HCT116 (cell line): ENCODE results near the gene CARMIL1. TPM values are rescaled to one million over a fixed set of nuclear protein-coding genes. Genes with fewer than 3 reads are reported as not detected.

Experiments
- ATAC-seq: fragments of 200-7000 bp; cut with Tn5 transposase; 2 replicates; pipeline ENCODE4 v1.9.1; 2020; ENCODE audit warnings: mild to moderate bottlenecking, moderate library complexity
- BruUV-seq: library from RNA; stranded (reverse); fragments of 400-500 nt; replicated peaks from 2 replicates; lab custom pipeline; 2021; lab: Mats Ljungman, UMichigan
- CTCF ChIA-PET: fragments of 300-600 bp; sonication (Branson Sonifier 250); formaldehyde crosslinking; loops from one replicate; lab custom pipeline; 2021; ENCODE audit warnings: antibody characterized with exemption; lab: Charles Lee
- POLR2A ChIA-PET: fragments of 300-600, 350-600 bp; sonication (Branson Sonifier 250); formaldehyde crosslinking; loops from one replicate; lab custom pipeline; 2021; ENCODE audit warnings: antibody characterized with exemption; lab: Charles Lee
- RAD21 ChIA-PET, 2 experiments: fragments of 300-600 bp; sonication (Branson Sonifier 250); formaldehyde crosslinking; loops; one replicate each; lab custom pipeline; 2023; ENCODE audit warnings: low total read pairs in 2 of 2; ENCODE audit not compliant: uncharacterized antibody in 2 of 2, unreplicated experiment in 2 of 2, low non-redundant PET in 1 of 2; lab: Charles Lee
- DNase-seq: peaks from one replicate; pipeline ENCODE4 v3.0.0-alpha.2; 2010; ENCODE audit warnings: low read depth, low spot score
- H2AFZ ChIP-seq: fragments of 200-600 bp; shearing (Covaris generic), sonication (generic); 2 replicates; pipeline ENCODE4 v1.6.1; 2017; ENCODE audit warnings: low read depth, mixed run types, mixed read lengths, antibody characterized with exemption, low read length; ENCODE audit not compliant: poor library complexity, severe bottlenecking
- H3K27ac ChIP-seq: 2 replicates; pipeline ENCODE4 v1.5.1; 2012; ENCODE audit warnings: low read depth, low read length
- H3K27me3 ChIP-seq: fragments of 200-600 bp; sonication (generic); 2 replicates; pipeline ENCODE4 v1.6.1; 2016; ENCODE audit warnings: mixed run types, low read length, mixed read lengths; ENCODE audit not compliant: insufficient read depth
- H3K36me3 ChIP-seq, 2 experiments: fragments of 200-500 bp in 1 of 2; fragments of 200-600 bp in 1 of 2; sonication (Bioruptor generic) in 1 of 2; sonication (generic) in 1 of 2; 2 replicates each; pipeline versions ENCODE4 v1.5.1 to v1.6.1; 2014 to 2016; ENCODE audit warnings: low read length in 2 of 2, inconsistent platforms in 1 of 2, mixed read lengths in 1 of 2, mixed run types in 1 of 2; ENCODE audit not compliant: insufficient read depth in 2 of 2, control insufficient read depth in 1 of 2
- H3K4me1 ChIP-seq, 2 experiments: fragments of 200-600 bp in 1 of 2; sonication (generic) in 1 of 2; 2 replicates each; pipeline versions ENCODE4 v1.5.1 to v1.6.1; 2012 to 2017; ENCODE audit warnings: low read length in 2 of 2, inconsistent platforms in 1 of 2, mild to moderate bottlenecking in 1 of 2, mixed read lengths in 1 of 2, mixed run types in 1 of 2, moderate library complexity in 1 of 2; ENCODE audit not compliant: insufficient read depth in 2 of 2, control insufficient read depth in 1 of 2
- H3K4me2 ChIP-seq: fragments of 200-600 bp; sonication (generic); 2 replicates; pipeline ENCODE4 v1.6.1; 2017; ENCODE audit warnings: mixed run types, low read length, mixed read lengths
- H3K4me3 ChIP-seq, 2 experiments: fragments of 200-600 bp in 1 of 2; sonication (generic) in 1 of 2; replicated peaks in 1 of 2; 2 replicates each; pipeline ENCODE4 v1.5.1; 2011 to 2016; ENCODE audit warnings: low read length in 2 of 2, control low read depth in 1 of 2, low read depth in 1 of 2, mild to moderate bottlenecking in 1 of 2, mixed read lengths in 1 of 2, mixed run types in 1 of 2
- H3K79me2 ChIP-seq: fragments of 200-600 bp; sonication (generic); 2 replicates; pipeline ENCODE4 v1.6.1; 2017; ENCODE audit warnings: mild to moderate bottlenecking, mixed run types, low read length, moderate library complexity, mixed read lengths; ENCODE audit not compliant: insufficient read depth
- H3K9ac ChIP-seq: fragments of 200-600 bp; sonication (generic); 2 replicates; pipeline ENCODE4 v1.6.1; 2016; ENCODE audit warnings: low read length, mixed read lengths
- H3K9me2 ChIP-seq: fragments of 200-600 bp; sonication (generic), shearing (Covaris generic); 2 replicates; pipeline ENCODE4 v1.6.1; 2017; ENCODE audit warnings: mixed run types, mild to moderate bottlenecking, moderate library complexity; ENCODE audit not compliant: insufficient read depth
- H3K9me3 ChIP-seq, 2 experiments: fragments of 200-500 bp in 1 of 2; fragments of 200-600 bp in 1 of 2; sonication (Bioruptor generic) in 1 of 2; sonication (generic) in 1 of 2; 2 replicates each; pipeline ENCODE4 v1.6.1; 2014 to 2017; ENCODE audit warnings: low read length in 2 of 2, mixed read lengths in 2 of 2, inconsistent platforms in 1 of 2, low read depth in 1 of 2, mild to moderate bottlenecking in 1 of 2, mixed run types in 1 of 2, moderate library complexity in 1 of 2; ENCODE audit not compliant: control insufficient read depth in 1 of 2, insufficient read depth in 1 of 2
- H4K20me1 ChIP-seq: fragments of 200-600 bp; sonication (generic), shearing (Covaris generic); 2 replicates; pipeline ENCODE4 v1.6.1; 2017; ENCODE audit warnings: mixed run types, mild to moderate bottlenecking, moderate library complexity; ENCODE audit not compliant: insufficient read depth
- CBX3 ChIP-seq: IDR thresholded peaks from 2 replicates; pipeline ENCODE4 v1.6.1; 2012; ENCODE audit warnings: low read depth
- CEBPB ChIP-seq: IDR thresholded peaks from 2 replicates; pipeline ENCODE4 v1.6.1; 2012; ENCODE audit warnings: low read depth
- EGR1 ChIP-seq: IDR thresholded peaks from 2 replicates; pipeline ENCODE4 v1.6.1; 2012; ENCODE audit warnings: low read depth
- EZH2 ChIP-seq: fragments of 200-600 bp; sonication (generic); IDR thresholded peaks from 2 replicates; pipeline ENCODE4 v1.6.1; 2017; ENCODE audit warnings: antibody characterized with exemption, mixed run types
- EZH2phosphoT487 ChIP-seq: fragments of 200-600 bp; IDR thresholded peaks from 2 replicates; pipeline ENCODE4 v1.6.1; 2018; ENCODE audit warnings: antibody characterized with exemption, borderline replicate concordance
- FOSL1 ChIP-seq: IDR thresholded peaks from 2 replicates; pipeline ENCODE4 v1.6.1; 2012; ENCODE audit warnings: low read depth
- SP1 ChIP-seq: IDR thresholded peaks from 2 replicates; pipeline ENCODE4 v1.6.1; 2012; ENCODE audit warnings: low read depth
- TCF7L2 ChIP-seq: IDR thresholded peaks from 2 replicates; pipeline ENCODE4 v1.7.0; 2011; ENCODE audit warnings: borderline replicate concordance, inconsistent platforms; ENCODE audit not compliant: insufficient read depth, insufficient read length; ENCODE audit errors: extremely low read depth
- YY1 ChIP-seq: IDR thresholded peaks from 2 replicates; pipeline ENCODE4 v1.6.1; 2011; ENCODE audit warnings: low read length, low read depth, moderate library complexity, mild to moderate bottlenecking; ENCODE audit not compliant: insufficient replicate concordance; ENCODE audit errors: extremely low read depth
- ZNF274 ChIP-seq: fragments of 200-500 bp; sonication (Bioruptor generic); IDR thresholded peaks from 2 replicates; pipeline ENCODE4 v1.6.1; 2014; ENCODE audit warnings: mild to moderate bottlenecking, low read depth, low read length, inconsistent platforms
- intact Hi-C: fragments of 100-400 bp; cut with micrococcal nuclease; formaldehyde crosslinking; loops from 2 replicates; pipeline ENCODE4 v1.10.0; 2022
- total RNA-seq: library from RNA; stranded (reverse); gene quantifications from one replicate; pipeline ENCODE4 v1.2.1, GENCODE V29; 2021; ENCODE audit not compliant: unreplicated experiment
- TF ChIP-seq, protein P1 (sequence below): IDR thresholded peaks from 2 replicates; pipeline ENCODE4 v1.6.1; 2012
- TF ChIP-seq, protein P2 (sequence below): IDR thresholded peaks from 2 replicates; pipeline ENCODE4 v1.6.1; 2011; ENCODE audit warnings: mild to moderate bottlenecking, low read length, moderate library complexity; ENCODE audit not compliant: insufficient replicate concordance; ENCODE audit errors: extremely low read depth
- TF ChIP-seq, protein P3 (sequence below): IDR thresholded peaks from 2 replicates; pipeline ENCODE4 v1.6.1; 2012

Gene CARMIL1
- total RNA-seq, 1 experiment from 2014 or later = 21.7 TPM

DNA sequence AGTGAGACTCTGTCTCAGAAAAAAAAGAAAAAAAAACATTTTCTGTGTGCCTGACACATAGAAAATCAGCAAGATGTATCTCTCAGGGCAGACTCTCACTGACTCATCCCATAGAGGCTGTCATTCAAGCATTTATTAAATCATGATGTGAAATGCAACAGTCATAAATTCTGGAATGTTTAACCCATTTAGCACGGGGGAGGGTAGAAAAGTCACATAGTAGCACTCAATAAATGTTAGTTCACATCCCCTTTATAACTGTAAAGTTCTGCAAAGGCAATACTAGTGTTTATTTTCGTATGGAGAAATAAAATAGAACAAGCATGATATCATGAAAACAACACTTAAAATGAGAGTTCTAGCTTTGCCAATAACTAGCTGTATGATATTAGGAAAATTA lies 15.5 kb upstream of the CARMIL1 start:
- Histone ChIP-seq H3K27ac (no peak overlapping the region), H3K9me3 (no peaks in the 10 kb centered on the region), H4K20me1 (no peaks in the 10 kb centered on the region), H3K27me3 (no peaks in the 10 kb centered on the region), H3K4me1 (no peaks in the 10 kb centered on the region), H3K9ac (no peak overlapping the region), H3K79me2 (no peaks in the 10 kb centered on the region), H3K36me3 (no peaks in the 10 kb centered on the region), H3K4me2 (no peak overlapping the region), H3K9me2 (no peaks in the 10 kb centered on the region), H3K4me3 (no peak overlapping the region), H2AFZ (no peak overlapping the region)
- DNase-seq (no peak), ATAC-seq (no peak)
- TF ChIP-seq, protein P1, sequence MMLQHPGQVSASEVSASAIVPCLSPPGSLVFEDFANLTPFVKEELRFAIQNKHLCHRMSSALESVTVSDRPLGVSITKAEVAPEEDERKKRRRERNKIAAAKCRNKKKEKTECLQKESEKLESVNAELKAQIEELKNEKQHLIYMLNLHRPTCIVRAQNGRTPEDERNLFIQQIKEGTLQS = no peak
- TF ChIP-seq EZH2 (no peak), EZH2phosphoT487 (no peak), CBX3 (no peak), CEBPB (no peak)
- TF ChIP-seq, protein P2, sequence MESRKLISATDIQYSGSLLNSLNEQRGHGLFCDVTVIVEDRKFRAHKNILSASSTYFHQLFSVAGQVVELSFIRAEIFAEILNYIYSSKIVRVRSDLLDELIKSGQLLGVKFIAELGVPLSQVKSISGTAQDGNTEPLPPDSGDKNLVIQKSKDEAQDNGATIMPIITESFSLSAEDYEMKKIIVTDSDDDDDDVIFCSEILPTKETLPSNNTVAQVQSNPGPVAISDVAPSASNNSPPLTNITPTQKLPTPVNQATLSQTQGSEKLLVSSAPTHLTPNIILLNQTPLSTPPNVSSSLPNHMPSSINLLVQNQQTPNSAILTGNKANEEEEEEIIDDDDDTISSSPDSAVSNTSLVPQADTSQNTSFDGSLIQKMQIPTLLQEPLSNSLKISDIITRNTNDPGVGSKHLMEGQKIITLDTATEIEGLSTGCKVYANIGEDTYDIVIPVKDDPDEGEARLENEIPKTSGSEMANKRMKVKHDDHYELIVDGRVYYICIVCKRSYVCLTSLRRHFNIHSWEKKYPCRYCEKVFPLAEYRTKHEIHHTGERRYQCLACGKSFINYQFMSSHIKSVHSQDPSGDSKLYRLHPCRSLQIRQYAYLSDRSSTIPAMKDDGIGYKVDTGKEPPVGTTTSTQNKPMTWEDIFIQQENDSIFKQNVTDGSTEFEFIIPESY = no peak
- intact Hi-C loops = no loop called here
- ChIA-PET CTCF (no interaction called here), RAD21 (no interaction called here), POLR2A (no interaction called here)
- no TSS peak for BruUV-seq

DNA sequence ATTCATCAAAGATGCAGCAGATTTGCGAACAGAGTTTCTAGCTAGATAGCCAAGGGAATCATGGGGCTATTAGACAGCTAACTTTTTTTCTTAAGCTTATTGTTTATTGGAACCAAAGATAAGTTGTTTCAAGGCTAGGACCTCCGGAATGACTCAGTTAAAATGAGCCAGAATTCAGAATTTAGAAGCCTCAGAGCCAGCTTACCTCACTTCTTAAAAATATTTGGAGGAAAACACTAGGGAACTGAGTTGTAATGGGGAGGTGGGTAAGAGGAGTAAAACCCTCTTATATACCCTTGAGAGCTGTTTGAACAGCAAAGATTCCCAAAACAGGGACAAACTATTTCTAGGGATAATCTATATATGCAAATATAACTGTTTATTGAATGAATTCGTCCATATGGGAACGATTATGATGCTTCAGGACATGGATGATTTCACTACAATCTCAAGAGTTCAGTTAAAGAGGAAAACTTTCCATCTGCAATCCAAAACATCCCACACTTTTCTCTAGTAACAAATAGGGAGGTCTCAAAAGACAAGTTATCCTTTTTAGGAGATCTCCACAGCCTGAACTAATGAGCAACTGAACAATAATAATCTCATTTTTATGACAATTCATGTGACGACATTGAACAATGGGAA lies 12.6 kb upstream of the CARMIL1 start:
- H4K20me1 ChIP-seq = no peaks in the 10 kb centered on the region
- no peak overlapping the region for H3K27ac ChIP-seq
- H3K4me2 ChIP-seq = no peak overlapping the region
- H3K79me2 ChIP-seq = no peaks in the 10 kb centered on the region
- intact Hi-C loops = loop anchor here (5.0 kb wide), 1 partner anchor 626 kb away; no protein-coding TSS in a partner anchor
- no peaks in the 10 kb centered on the region for H3K9me3 ChIP-seq
- H3K4me1 ChIP-seq = no peaks in the 10 kb centered on the region
- RAD21 ChIA-PET = interaction anchor here (0.6 to 1.8 kb wide), 4 partner anchors 43 to 224 kb away, joined by 3 to 9 read pairs (median 4); no protein-coding TSS in a partner anchor
- no peaks in the 10 kb centered on the region for H3K27me3 ChIP-seq
- no peak overlapping the region for H3K9ac ChIP-seq
- no peak for DNase-seq
- H2AFZ ChIP-seq = no peak overlapping the region
- H3K4me3 ChIP-seq = no peak overlapping the region
- H3K9me2 ChIP-seq = no peaks in the 10 kb centered on the region
- POLR2A ChIA-PET = no interaction called here
- no peak for ATAC-seq
- H3K36me3 ChIP-seq = no peaks in the 10 kb centered on the region
- no TSS peak for BruUV-seq
- CTCF ChIA-PET = interaction anchor here (1.2 to 2.7 kb wide), 11 partner anchors 9 to 339 kb away, joined by 3 to 42 read pairs (median 8); no protein-coding TSS in a partner anchor
- no peak for TF ChIP-seq ZNF274
- no peak for TF ChIP-seq YY1
- TF ChIP-seq, protein P2 = no peak
- TF ChIP-seq EZH2phosphoT487 = no peak
- TF ChIP-seq FOSL1 = no peak
- TF ChIP-seq TCF7L2 = no peak
- TF ChIP-seq SP1 = no peak
- no peak for TF ChIP-seq EGR1
- TF ChIP-seq, protein P3, sequence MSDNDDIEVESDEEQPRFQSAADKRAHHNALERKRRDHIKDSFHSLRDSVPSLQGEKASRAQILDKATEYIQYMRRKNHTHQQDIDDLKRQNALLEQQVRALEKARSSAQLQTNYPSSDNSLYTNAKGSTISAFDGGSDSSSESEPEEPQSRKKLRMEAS = no peak
